OCI-M2 (cell line): Measurements from ENCODE around the gene CYP20A1.
"Not testable (repeated sequence)": the region's sequence is repeated elsewhere in the genome, so short reads cannot be mapped to it uniquely, and the experiment has no call there.

Experiments used
- DNase-seq: peaks from one replicate; lab custom pipeline; 2025; ENCODE audit not compliant: unreplicated experiment; lab: John Stamatoyannopoulos, UW

CYP20A1 gene

DNA sequence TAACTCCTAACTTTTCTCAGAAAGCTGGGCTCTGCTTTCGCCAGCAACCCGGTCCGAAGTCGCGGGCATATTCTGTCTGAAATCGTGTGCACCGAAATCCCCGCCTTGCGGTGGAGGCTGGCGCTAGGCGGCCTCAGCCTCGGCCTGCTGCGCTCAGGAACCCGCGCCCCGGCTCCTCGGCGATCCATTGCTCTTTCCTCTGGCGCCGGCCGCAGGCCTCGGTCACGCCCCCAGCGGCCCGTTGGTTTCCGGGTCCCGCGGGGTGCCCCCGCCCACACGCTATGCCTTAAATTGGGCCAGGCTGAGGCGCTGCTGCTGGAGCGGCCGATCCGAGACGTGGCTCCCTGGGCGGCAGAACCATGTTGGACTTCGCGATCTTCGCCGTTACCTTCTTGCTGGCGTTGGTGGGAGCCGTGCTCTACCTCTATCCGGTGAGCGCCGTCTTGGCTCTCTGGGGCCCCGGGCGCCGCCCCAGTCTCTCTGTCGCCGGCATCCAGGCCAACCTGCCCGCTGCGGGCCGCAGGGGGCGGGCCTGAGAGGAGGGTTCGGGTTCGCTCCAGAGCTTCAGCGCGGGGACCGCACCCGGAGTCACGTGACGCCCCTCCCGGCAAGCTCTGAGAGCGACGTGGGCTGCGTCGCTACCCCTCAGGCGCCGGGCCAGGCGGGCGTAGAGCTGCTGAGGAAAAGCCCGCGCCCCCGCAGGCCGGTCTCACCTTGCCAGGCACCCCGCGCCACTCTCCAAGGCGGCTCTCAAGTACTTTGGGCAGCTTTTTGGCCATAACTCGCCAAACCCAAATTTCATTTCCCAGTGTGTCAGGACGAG, at the start of gene CYP20A1:
CYP20A1 (plus strand) TSS at position 315 of the 823 bp plus-strand sequence; CDS start at position 360, 45 bp downstream.
- DNase-seq, result peak; percentile 69

DNA sequence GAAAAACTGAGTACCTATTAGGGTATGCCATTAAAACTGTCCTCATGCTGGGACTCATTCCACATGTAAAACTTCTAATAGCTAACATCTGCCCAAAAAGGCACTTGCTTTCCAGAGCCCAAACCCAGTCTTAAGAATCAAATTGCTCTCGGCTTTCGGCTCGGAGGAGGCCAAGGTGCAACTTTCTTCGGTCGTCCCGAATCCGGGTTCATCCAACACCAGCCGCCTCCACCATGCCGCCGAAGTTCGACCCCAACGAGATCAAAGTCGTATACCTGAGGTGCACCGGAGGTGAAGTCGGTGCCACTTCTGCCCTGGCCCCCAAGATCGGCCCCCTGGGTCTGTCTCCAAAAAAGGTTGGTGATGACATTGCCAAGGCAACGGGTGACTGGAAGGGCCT, 48.3 kb upstream of the CYP20A1 start:
- not testable (repeated sequence) for DNase-seq

- not testable (repeated sequence) for DNase-seq
Measured at GRCh38 chr2:203191026-203191425, 47.8 kb upstream of the CYP20A1 start.

DNA sequence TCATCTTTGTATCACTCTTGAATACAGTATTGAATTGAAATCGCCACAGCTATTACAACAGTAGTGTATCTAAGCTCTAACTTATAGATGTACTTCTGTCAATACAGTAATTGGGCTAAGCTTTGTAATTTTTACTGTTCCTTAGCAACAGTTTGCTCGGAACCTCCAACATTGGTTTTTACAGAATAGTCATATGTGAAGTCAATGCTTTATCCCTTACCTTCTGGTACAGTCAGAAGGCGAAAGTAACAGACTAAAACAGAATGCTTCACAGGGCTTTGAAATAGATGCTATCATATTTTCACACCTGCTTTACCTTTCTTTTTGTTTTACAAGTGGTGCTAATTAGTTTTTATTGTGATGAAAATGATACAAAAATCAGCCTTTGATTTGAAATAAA, 46.9 kb upstream of the CYP20A1 start:
- DNase-seq, result no peak

- no peak for DNase-seq
Measured at GRCh38 chr2:203195331-203196036, 43.3 kb upstream of the CYP20A1 start.

DNA sequence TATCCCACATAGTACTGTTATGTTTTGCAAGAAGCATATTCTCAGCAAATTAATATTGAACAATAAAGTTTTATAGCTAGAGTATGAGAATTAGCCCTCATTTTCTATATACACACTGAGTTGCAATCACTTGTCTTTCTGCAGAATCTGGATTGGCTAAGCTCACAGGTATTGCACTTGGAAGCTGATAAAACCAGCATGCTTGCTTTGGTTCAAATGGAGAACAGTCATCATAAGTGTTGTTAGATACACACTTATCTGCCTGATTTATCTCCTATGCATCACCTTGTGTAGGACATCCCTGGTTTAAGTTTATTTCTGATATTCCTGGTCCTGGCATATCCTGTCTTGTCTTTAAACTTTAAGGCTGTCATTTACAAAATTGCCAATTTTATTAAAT, 38.0 kb upstream of the CYP20A1 start:
- DNase-seq, result no peak

DNA sequence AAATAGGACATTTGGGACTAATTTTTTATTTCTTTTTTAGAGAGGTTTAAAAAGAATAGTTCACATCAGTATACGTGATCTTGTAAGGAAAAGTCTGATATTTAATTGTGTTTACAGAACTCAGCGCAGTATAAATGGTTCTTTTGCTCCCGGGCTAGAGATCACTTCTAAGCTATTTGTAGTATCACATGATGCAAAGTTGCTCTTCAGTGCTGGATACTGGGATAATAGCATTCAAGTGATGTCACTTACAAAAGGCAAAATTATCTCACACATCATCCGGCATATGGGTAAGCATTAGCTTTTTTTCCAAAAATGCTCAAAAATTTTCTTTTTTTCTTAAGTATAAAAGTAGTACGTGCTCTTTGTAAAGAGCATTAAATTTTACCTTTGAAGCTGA, 37.4 kb upstream of the CYP20A1 start:
- DNase-seq, result no peak

GRCh38 chr2:203209538-203209937, 29.3 kb upstream of the CYP20A1 start:
- no peak for DNase-seq

- peak; percentile 1 for DNase-seq
Measured at GRCh38 chr2:203225423-203226039, 13.3 kb upstream of the CYP20A1 start.

- DNase-seq, result not testable (repeated sequence)
Measured at GRCh38 chr2:203229674-203230073, 9.1 kb upstream of the CYP20A1 start.

DNA sequence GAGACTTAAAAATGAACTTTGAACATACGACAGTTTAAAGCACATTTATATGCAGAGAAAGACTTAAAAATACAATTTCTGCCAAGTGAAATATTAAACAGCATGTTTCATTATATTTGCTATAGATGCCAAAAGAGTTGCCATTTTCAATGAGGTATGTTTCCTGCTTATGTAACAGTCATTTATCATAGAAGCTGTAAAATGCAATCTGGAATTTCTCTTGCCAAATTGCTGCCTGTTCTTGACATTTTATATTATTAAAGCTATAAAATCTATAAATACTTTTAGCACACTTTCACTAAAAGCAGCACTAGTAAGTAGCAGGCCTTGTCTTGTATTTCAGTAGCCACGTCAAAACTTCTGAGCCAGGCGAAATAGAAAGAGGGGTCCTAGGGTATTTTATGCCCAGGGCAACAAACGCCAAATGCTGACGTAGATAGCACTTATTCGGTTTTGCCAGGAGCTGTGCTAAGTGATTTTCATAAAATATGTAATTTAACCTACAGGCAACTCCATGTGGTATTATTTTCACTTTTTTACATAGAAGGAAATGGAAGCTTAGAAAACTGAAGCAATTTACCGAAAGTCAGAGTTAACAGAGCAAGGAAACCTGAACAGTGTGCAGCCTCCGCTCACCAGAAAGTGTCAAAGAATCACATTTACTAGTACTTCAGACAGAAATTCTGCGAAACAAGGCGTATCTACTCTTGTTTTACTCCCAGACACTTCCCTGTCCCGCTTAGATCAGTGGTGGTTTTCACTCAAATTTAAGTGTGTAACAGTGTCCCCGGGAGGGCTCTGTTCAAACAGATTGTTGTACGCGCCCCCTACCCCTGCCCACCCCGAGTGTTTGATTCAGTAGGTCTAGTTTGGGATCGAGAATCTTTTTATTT, 1.2 kb upstream of the CYP20A1 start:
- DNase-seq, result peak; percentile 10

- DNase-seq, result no peak
Measured at GRCh38 chr2:203238292-203238703, 520 bp upstream of the CYP20A1 start.

GRCh38 chr2:203240491-203240890, 1.7 kb downstream of the CYP20A1 start:
- DNase-seq, result no peak

- no peak for DNase-seq
Measured at GRCh38 chr2:203242518-203242917, 3.7 kb downstream of the CYP20A1 start.

GRCh38 chr2:203246646-203247045, 7.8 kb downstream of the CYP20A1 start:
- DNase-seq, result no peak

DNA sequence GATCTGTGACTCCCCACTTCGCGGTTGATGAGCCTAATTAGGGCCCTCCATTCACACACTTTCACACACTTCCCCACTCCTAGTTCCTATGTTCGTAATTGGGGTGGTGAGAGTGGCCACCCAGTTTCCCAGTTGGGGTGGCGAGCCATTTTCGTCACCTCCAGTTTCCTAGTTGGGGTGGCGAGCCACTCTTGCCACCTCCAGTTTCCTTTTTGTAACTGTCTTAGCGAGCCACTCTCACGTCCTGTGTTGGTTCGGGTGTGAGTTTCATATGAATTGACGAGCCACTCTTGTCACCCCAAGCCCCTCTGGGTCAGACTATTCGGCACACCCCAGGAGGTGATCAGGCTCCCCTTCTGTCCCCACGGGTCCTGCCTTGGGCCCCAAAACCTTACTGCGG, 14.0 kb downstream of the CYP20A1 start:
- DNase-seq, result no peak

DNA sequence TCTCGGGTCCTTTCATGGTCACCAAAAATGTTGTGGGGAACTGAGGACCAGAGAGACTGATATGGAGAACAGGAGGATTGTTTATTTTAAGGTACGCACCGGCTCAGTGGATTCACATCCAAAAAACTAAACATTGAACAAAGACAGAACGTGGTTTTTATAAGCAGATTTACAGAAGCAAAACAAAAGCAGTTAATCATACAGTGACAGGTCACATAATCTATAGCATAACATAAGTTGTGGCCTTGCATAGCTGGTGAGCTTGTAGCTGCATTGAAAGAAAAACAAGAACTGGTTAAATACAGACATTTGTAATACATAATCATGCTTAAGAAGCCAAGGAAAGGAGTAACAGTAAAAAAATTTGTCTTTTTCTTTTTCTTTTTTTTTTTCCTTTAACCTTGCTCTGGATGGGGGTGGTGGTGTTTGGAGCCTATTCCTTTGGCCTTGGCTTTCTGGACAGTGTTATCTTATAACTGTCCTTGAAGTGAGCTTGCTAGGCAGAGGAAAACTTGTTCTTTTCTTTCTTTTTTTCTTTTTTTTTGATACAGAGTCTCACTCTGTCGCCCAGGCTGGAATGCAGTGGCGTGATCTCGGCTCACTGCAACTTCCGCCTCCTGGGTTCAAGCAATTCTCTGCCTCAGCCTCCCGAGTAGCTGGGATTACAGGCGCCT, 14.7 kb downstream of the CYP20A1 start:
- DNase-seq, result not testable (repeated sequence)

GRCh38 chr2:203261326-203262159, 22.7 kb downstream of the CYP20A1 start:
- DNase-seq, result no peak

DNA sequence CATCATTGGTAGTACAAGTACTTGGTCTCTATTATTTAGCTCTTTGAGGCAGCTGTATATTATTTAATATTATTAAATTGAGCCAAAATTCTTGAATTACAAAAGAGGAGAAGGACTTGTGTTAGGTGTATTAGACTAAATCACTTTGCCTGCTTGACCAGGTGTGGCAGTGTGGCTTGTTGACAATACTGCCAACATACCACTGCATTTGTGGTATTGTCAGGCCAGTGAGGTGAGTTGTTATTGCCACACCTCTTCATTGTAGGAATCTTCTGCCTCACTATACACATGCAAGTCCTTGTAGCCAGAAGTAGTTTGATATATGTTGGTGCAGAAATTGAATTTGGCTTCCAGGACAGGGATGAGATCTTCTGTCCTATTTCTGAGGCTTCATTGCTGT, 40.5 kb downstream of the CYP20A1 start:
- DNase-seq, result no peak
